CD8-positive, alpha-beta memory T cell (primary cell): ENCODE measurements around the gene FYB1. TPM values are rescaled to one million over a fixed set of nuclear protein-coding genes. Genes with fewer than 3 reads are reported as not detected.
A peak's percentile ranks its signal among the peaks of the same experiment; 100 is the strongest.

ENCODE experiments used
- CTCF ChIA-PET: fragments of 350-600 bp; sonication (Branson Sonifier 250); formaldehyde crosslinking; loops from one replicate; lab custom pipeline; 2021; ENCODE audit warnings: antibody characterized with exemption; lab: Charles Lee
- POLR2A ChIA-PET: fragments of 350-600 bp; sonication (Branson Sonifier 250); formaldehyde crosslinking; loops from one replicate; lab custom pipeline; 2021; ENCODE audit warnings: antibody characterized with exemption; lab: Charles Lee
- DNase-seq, 5 donors: peaks; one replicate each; pipeline versions ENCODE4 v3.0.0 to v3.0.0-alpha.2; 2020 to 2022; ENCODE audit warnings: mixed read lengths in 1 of 5
- H3K27ac ChIP-seq: one replicate; pipeline ENCODE4 v1.7.0; 2013; ENCODE audit warnings: low read depth, mild to moderate bottlenecking, low read length, moderate library complexity
- H3K27me3 ChIP-seq: 2 replicates; pipeline ENCODE4 v1.7.0; 2013; ENCODE audit warnings: low read length, mild to moderate bottlenecking; ENCODE audit not compliant: insufficient read depth, poor library complexity, severe bottlenecking
- H3K36me3 ChIP-seq: 2 replicates; pipeline ENCODE4 v1.7.0; 2013; ENCODE audit warnings: mild to moderate bottlenecking, low read length, moderate library complexity; ENCODE audit not compliant: insufficient read depth
- H3K4me1 ChIP-seq: 2 replicates; pipeline ENCODE4 v1.7.0; 2013; ENCODE audit warnings: mild to moderate bottlenecking, low read length, moderate library complexity; ENCODE audit not compliant: insufficient read depth
- H3K4me3 ChIP-seq: 2 replicates; pipeline ENCODE4 v1.7.0; 2013; ENCODE audit warnings: mild to moderate bottlenecking, low read length
- H3K9me3 ChIP-seq: 2 replicates; pipeline ENCODE4 v1.7.0; 2013; ENCODE audit warnings: mild to moderate bottlenecking, low read length
- H3K27ac Mint-ChIP-seq, 8 donors: one replicate each; pipeline ENCODE4 v1.8.0; 2020 to 2021; ENCODE audit warnings: mixed read lengths in 8 of 8, mild to moderate bottlenecking in 6 of 8, inconsistent platforms in 3 of 8, moderate library complexity in 3 of 8
- H3K27me3 Mint-ChIP-seq, 2 donors: one replicate each; pipeline ENCODE4 v1.8.0; 2020 to 2021; ENCODE audit warnings: mixed read lengths in 2 of 2, mild to moderate bottlenecking in 1 of 2, moderate library complexity in 1 of 2
- H3K36me3 Mint-ChIP-seq, 3 donors: one replicate each; pipeline ENCODE4 v1.8.0; 2020 to 2021; ENCODE audit warnings: mixed read lengths in 3 of 3, inconsistent platforms in 1 of 3, mild to moderate bottlenecking in 1 of 3
- H3K4me1 Mint-ChIP-seq, 3 donors: one replicate each; pipeline ENCODE4 v1.8.0; 2020 to 2021; ENCODE audit warnings: mixed read lengths in 3 of 3, inconsistent platforms in 1 of 3, mild to moderate bottlenecking in 1 of 3
- H3K4me3 Mint-ChIP-seq, 7 donors: one replicate each; pipeline ENCODE4 v1.8.0; 2020 to 2021; ENCODE audit warnings: mixed read lengths in 7 of 7, mild to moderate bottlenecking in 6 of 7, moderate library complexity in 4 of 7, inconsistent platforms in 2 of 7
- H3K9me3 Mint-ChIP-seq, 5 donors: one replicate each; pipeline ENCODE4 v1.8.0; 2020 to 2022; ENCODE audit warnings: mixed read lengths in 5 of 5, mild to moderate bottlenecking in 3 of 5, moderate library complexity in 2 of 5, inconsistent platforms in 1 of 5
- polyA plus RNA-seq: library from polyadenylated mRNA; unstranded; fragments of 300-500 nt; fragmentation: Illumina TruSeq; gene quantifications from one replicate; pipeline ENCODE4 v1.2.3, GENCODE V29; 2021
- total RNA-seq, 2 experiments: library from RNA; stranded (reverse); gene quantifications; one replicate each; pipeline ENCODE4 v1.2.3, GENCODE V29; 2021

FYB1 gene
- total and polyA plus RNA-seq, 3 experiments from 2014 or later = 75.9 to 282 (median 84.2) TPM

GRCh38 chr5:39082995-39083394 is 136.4 kb downstream of the FYB1 start:
- Histone ChIP-seq H3K36me3 (no peaks in the 10 kb centered on the region), H3K27me3 (peaks cover 14% of the 10 kb centered on the region), H3K9me3 (no peaks in the 10 kb centered on the region), H3K4me3 (no peak overlapping the region), H3K4me1 (no peaks in the 10 kb centered on the region), H3K27ac (no peak overlapping the region)
- no peak for DNase-seq
- Mint-ChIP-seq H3K27ac (no peak overlapping the region), H3K9me3 (peaks cover 0 to 15% (median 9%) of the 10 kb centered on the region in 5 donors), H3K4me1 (peaks cover 0 to 5% (median 0%) of the 10 kb centered on the region in 3 donors), H3K4me3 (no peak overlapping the region), H3K36me3 (peaks cover 0 to 4% (median 0%) of the 10 kb centered on the region in 3 donors), H3K27me3 (peaks cover 56 to 71% of the 10 kb centered on the region in 2 donors)
- POLR2A ChIA-PET = no interaction called here
- CTCF ChIA-PET = no interaction called here

- POLR2A ChIA-PET = interaction anchor here (0.5 kb wide), 1 partner anchor 1718 kb away, joined by 3 read pairs; no protein-coding TSS in a partner anchor
- H3K27ac Mint-ChIP-seq = no peak overlapping the region
- H3K4me1 Mint-ChIP-seq = peaks cover 4 to 18% (median 12%) of the 10 kb centered on the region in 3 donors
- no peak overlapping the region for H3K4me3 Mint-ChIP-seq
- H3K27me3 Mint-ChIP-seq = peaks cover 57 to 77% of the 10 kb centered on the region in 2 donors
- CTCF ChIA-PET = interaction anchor here (0.6 to 1.9 kb wide), 19 partner anchors 16 to 639 kb away, joined by 3 to 9 read pairs (median 3); no protein-coding TSS in a partner anchor
- H3K9me3 ChIP-seq = no peaks in the 10 kb centered on the region
- no peak overlapping the region for H3K27ac ChIP-seq
- no peaks in the 10 kb centered on the region for H3K4me1 ChIP-seq
- H3K36me3 Mint-ChIP-seq = peaks cover 0 to 4% (median 0%) of the 10 kb centered on the region in 3 donors
- H3K4me3 ChIP-seq = no peak overlapping the region
- DNase-seq = peak in 2 of 5 donors; percentile 11 to 22
- peaks cover 0 to 17% (median 9%) of the 10 kb centered on the region in 5 donors for H3K9me3 Mint-ChIP-seq
- H3K36me3 ChIP-seq = no peaks in the 10 kb centered on the region
- H3K27me3 ChIP-seq = peaks cover 30% of the 10 kb centered on the region
Observed at GRCh38 chr5:39080597-39081204, 138.7 kb downstream of the FYB1 start.

GRCh38 chr5:39080168-39080567 is 139.2 kb downstream of the FYB1 start:
- ChIA-PET POLR2A (interaction anchor here (0.5 kb wide), 1 partner anchor 1719 kb away, joined by 3 read pairs; no protein-coding TSS in a partner anchor), CTCF (interaction anchor here (0.6 to 1.9 kb wide), 14 partner anchors 17 to 639 kb away, joined by 3 to 9 read pairs (median 3); no protein-coding TSS in a partner anchor)
- H3K4me1 ChIP-seq = peaks cover 3% of the 10 kb centered on the region
- no peak overlapping the region for H3K27ac ChIP-seq
- peaks cover 0 to 17% (median 9%) of the 10 kb centered on the region in 5 donors for H3K9me3 Mint-ChIP-seq
- H3K36me3 ChIP-seq = no peaks in the 10 kb centered on the region
- H3K27me3 ChIP-seq = peaks cover 30% of the 10 kb centered on the region
- H3K9me3 ChIP-seq = no peaks in the 10 kb centered on the region
- DNase-seq = no peak
- no peak overlapping the region for H3K4me3 ChIP-seq
- H3K4me1 Mint-ChIP-seq = peaks cover 8 to 23% (median 17%) of the 10 kb centered on the region in 3 donors
- no peak overlapping the region for H3K27ac Mint-ChIP-seq
- H3K36me3 Mint-ChIP-seq = peaks cover 0 to 4% (median 0%) of the 10 kb centered on the region in 3 donors
- H3K4me3 Mint-ChIP-seq = no peak overlapping the region
- H3K27me3 Mint-ChIP-seq = peaks cover 57 to 72% of the 10 kb centered on the region in 2 donors

- CTCF ChIA-PET = interaction anchor here (0.9 to 1.8 kb wide), 3 partner anchors 22 to 139 kb away, joined by 4 to 5 read pairs (median 4); no protein-coding TSS in a partner anchor
- Mint-ChIP-seq H3K9me3 (peaks cover 0 to 17% (median 9%) of the 10 kb centered on the region in 5 donors), H3K4me3 (no peak overlapping the region), H3K27ac (no peak overlapping the region), H3K36me3 (peaks cover 0 to 4% (median 2%) of the 10 kb centered on the region in 3 donors), H3K4me1 (peaks cover 10 to 28% (median 18%) of the 10 kb centered on the region in 3 donors), H3K27me3 (peaks cover 55 to 67% of the 10 kb centered on the region in 2 donors)
- Histone ChIP-seq H3K36me3 (no peaks in the 10 kb centered on the region), H3K9me3 (no peaks in the 10 kb centered on the region), H3K4me1 (peaks cover 5% of the 10 kb centered on the region), H3K27ac (no peak overlapping the region), H3K4me3 (no peak overlapping the region), H3K27me3 (peaks cover 30% of the 10 kb centered on the region)
- DNase-seq = no peak
- POLR2A ChIA-PET = interaction anchor here (0.6 to 0.8 kb wide), 2 partner anchors 75 to 138 kb away, joined by 4 to 5 read pairs; no protein-coding TSS in a partner anchor
Observed at GRCh38 chr5:39079147-39079546, 140.2 kb downstream of the FYB1 start.

GRCh38 chr5:39076757-39077728 is 142.3 kb downstream of the FYB1 start:
- POLR2A ChIA-PET = no interaction called here
- Mint-ChIP-seq H3K4me1 (peaks cover 23 to 41% (median 31%) of the 10 kb centered on the region in 3 donors), H3K27me3 (peaks cover 40 to 46% of the 10 kb centered on the region in 2 donors), H3K27ac (peak overlapping the region in 2 of 8 donors; percentile 22 to 99), H3K9me3 (peaks cover 0 to 6% (median 0%) of the 10 kb centered on the region in 5 donors), H3K4me3 (peak overlapping the region in 2 of 7 donors; percentile 30 to 99), H3K36me3 (peaks cover 0 to 13% (median 0%) of the 10 kb centered on the region in 3 donors)
- H3K27ac ChIP-seq = peak overlapping the region; percentile 48
- DNase-seq = no peak
- H3K4me1 ChIP-seq = peaks cover 11% of the 10 kb centered on the region
- peaks cover 30% of the 10 kb centered on the region for H3K27me3 ChIP-seq
- no peak overlapping the region for H3K4me3 ChIP-seq
- CTCF ChIA-PET = no interaction called here
- H3K9me3 ChIP-seq = no peaks in the 10 kb centered on the region
- no peaks in the 10 kb centered on the region for H3K36me3 ChIP-seq

- H3K4me1 ChIP-seq = peaks cover 19% of the 10 kb centered on the region
- H3K36me3 Mint-ChIP-seq = peaks cover 0 to 17% (median 0%) of the 10 kb centered on the region in 3 donors
- POLR2A ChIA-PET = interaction anchor here (0.7 kb wide), 1 partner anchor 50 kb away, joined by 7 read pairs; no protein-coding TSS in a partner anchor
- H3K36me3 ChIP-seq = no peaks in the 10 kb centered on the region
- no peak overlapping the region for H3K4me3 ChIP-seq
- H3K4me1 Mint-ChIP-seq = peaks cover 31 to 49% (median 39%) of the 10 kb centered on the region in 3 donors
- peaks cover 29% of the 10 kb centered on the region for H3K27me3 ChIP-seq
- peaks cover 0 to 6% (median 0%) of the 10 kb centered on the region in 5 donors for H3K9me3 Mint-ChIP-seq
- H3K27me3 Mint-ChIP-seq = peaks cover 35 to 38% of the 10 kb centered on the region in 2 donors
- no peak for DNase-seq
- H3K27ac ChIP-seq = peak overlapping the region; percentile 48
- peak overlapping the region in 1 of 8 donors; percentile 99 for H3K27ac Mint-ChIP-seq
- CTCF ChIA-PET = interaction anchor here (1.0 to 1.8 kb wide), 3 partner anchors 24 to 207 kb away, joined by 3 to 5 read pairs (median 3); no protein-coding TSS in a partner anchor
- no peaks in the 10 kb centered on the region for H3K9me3 ChIP-seq
- peak overlapping the region in 3 of 7 donors; percentile 19 to 99 (median 45) for H3K4me3 Mint-ChIP-seq
Observed at GRCh38 chr5:39076101-39076756, 143.1 kb downstream of the FYB1 start.
